HT-29 (cell line): ENCODE data around the gene CATSPER2. TPM values are rescaled to one million over a fixed set of nuclear protein-coding genes. Genes with fewer than 3 reads are reported as not detected.
"Not testable (repeated sequence)": the region's sequence is repeated elsewhere in the genome, so short reads cannot be mapped to it uniquely, and the experiment has no call there.

Experiments
- DNase-seq: peaks from one replicate; pipeline ENCODE4 v3.0.0-alpha.2; 2015; ENCODE audit warnings: low spot score
- total RNA-seq: library from RNA; depleted of rRNA; stranded (reverse); fragments of >200 nt; shearing (Covaris generic); gene quantifications from 2 replicates; pipeline ENCODE4 v1.2.3, GENCODE V29; 2014; rRNA removed

The CATSPER2 gene
- total RNA-seq, result 2.9 and 5.0 TPM in 2 replicates

- DNase-seq, result no peak
Measured at GRCh38 chr15:43648649-43649429, at the start of gene CATSPER2. CATSPER2 (minus strand) TSS chr15:43648844; CDS start chr15:43648061, 783 bp downstream.

- DNase-seq, result not testable (repeated sequence)
Measured at GRCh38 chr15:43693148-43694022, 44.7 kb upstream of the CATSPER2 start, which contains the start of gene CKMT1A. CKMT1A (plus strand) TSS chr15:43693859; CDS start chr15:43694051, 192 bp downstream.

- DNase-seq, result not testable (repeated sequence)
Measured at GRCh38 chr15:43692679-43693078, 44.0 kb upstream of the CATSPER2 start.

- not testable (repeated sequence) for DNase-seq
Measured at GRCh38 chr15:43689604-43690301, 41.1 kb upstream of the CATSPER2 start.

GRCh38 chr15:43674175-43674574, 25.5 kb upstream of the CATSPER2 start:
- DNase-seq, result not testable (repeated sequence)

- DNase-seq, result not testable (repeated sequence)
Measured at GRCh38 chr15:43666177-43666576, 17.5 kb upstream of the CATSPER2 start.

GRCh38 chr15:43663333-43663732, 14.7 kb upstream of the CATSPER2 start:
- DNase-seq, result not testable (repeated sequence)

GRCh38 chr15:43662293-43662692, 13.6 kb upstream of the CATSPER2 start:
- not testable (repeated sequence) for DNase-seq

GRCh38 chr15:43659727-43660126, 11.1 kb upstream of the CATSPER2 start:
- DNase-seq, result not testable (repeated sequence)

GRCh38 chr15:43649430-43649926, 834 bp upstream of the CATSPER2 start:
- DNase-seq, result not testable (repeated sequence)

- DNase-seq, result not testable (repeated sequence)
Measured at GRCh38 chr15:43638464-43639204, 10.0 kb downstream of the CATSPER2 start.

GRCh38 chr15:43626937-43627336, 21.7 kb downstream of the CATSPER2 start:
- DNase-seq, result not testable (repeated sequence)

GRCh38 chr15:43625106-43625505, 23.5 kb downstream of the CATSPER2 start:
- no peak for DNase-seq

GRCh38 chr15:43622068-43622799, 26.4 kb downstream of the CATSPER2 start:
- DNase-seq, result not testable (repeated sequence)

GRCh38 chr15:43618700-43619099, 29.9 kb downstream of the CATSPER2 start, which contains the start of gene STRC:
STRC (minus strand) TSS chr15:43618800; CDS start chr15:43618722, 78 bp downstream.
- DNase-seq, result not testable (repeated sequence)

- not testable (repeated sequence) for DNase-seq
Measured at GRCh38 chr15:43617750-43618149, 30.9 kb downstream of the CATSPER2 start.

GRCh38 chr15:43602233-43602632, 46.4 kb downstream of the CATSPER2 start:
- not testable (repeated sequence) for DNase-seq

- DNase-seq, result not testable (repeated sequence)
Measured at GRCh38 chr15:43600200-43600599, 48.4 kb downstream of the CATSPER2 start.

GRCh38 chr15:43599131-43599530, 49.5 kb downstream of the CATSPER2 start:
- not testable (repeated sequence) for DNase-seq
